Ramos (cell line): ENCODE results near the gene COL23A1.

Source experiments
- in situ Hi-C: fragments of 300-500 bp; cut with MboI; formaldehyde crosslinking; loops from one replicate; pipeline ENCODE4 v1.14.3; 2022; ENCODE audit warnings: low sequenced_read_pairs; ENCODE audit not compliant: unreplicated experiment

COL23A1 gene

DNA sequence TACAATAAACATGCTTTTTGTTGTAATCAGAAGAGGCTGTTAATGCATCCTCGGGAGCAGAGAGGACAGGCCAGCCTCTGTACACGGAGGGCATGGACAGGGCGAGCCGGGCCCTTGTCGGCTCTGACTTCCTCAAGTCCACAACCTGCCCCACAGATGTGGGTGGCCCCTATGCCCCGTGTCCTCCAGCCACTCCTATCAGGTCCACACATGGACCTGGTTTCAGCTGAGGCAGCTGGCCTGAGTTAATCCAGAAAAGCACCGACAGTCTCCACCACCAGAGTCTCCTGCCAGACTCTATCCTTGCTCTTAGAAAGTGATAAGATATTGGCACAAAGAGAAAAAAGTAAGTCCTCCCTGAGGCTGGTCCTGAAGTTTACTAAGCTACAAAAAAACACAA lies 305.2 kb downstream of the COL23A1 start:
- in situ Hi-C loops, result loop anchor here (25.0 kb wide), 1 partner anchor 552 kb away; no protein-coding TSS in a partner anchor

DNA sequence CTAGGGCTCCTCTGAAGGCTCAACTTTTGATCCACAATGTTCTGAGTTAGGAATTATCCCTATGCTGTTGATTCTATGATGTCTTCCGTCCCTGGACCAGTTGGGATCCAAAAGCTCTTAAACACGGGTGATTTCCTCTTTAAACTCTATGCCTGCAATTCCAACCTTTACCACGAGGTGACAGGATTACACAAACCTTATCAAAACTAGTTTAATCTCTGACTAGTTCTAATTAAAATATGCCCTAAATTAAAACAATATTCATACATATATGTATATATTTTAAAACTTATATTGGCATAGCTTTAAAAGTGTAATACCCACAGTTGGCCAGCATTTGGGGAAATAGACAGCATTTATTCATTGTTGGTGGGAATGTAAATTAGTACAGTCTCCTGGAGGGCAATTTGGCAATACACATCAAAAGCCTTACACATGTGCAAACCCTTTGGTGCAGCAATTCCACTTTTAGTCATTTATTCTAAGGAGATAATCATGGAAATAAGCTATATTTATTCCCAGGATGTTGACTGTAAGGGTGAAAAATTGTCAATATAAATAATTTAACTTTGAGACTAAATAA lies 306.0 kb downstream of the COL23A1 start:
- in situ Hi-C loops, result loop anchor here (25.0 kb wide), 1 partner anchor 553 kb away; no protein-coding TSS in a partner anchor

DNA sequence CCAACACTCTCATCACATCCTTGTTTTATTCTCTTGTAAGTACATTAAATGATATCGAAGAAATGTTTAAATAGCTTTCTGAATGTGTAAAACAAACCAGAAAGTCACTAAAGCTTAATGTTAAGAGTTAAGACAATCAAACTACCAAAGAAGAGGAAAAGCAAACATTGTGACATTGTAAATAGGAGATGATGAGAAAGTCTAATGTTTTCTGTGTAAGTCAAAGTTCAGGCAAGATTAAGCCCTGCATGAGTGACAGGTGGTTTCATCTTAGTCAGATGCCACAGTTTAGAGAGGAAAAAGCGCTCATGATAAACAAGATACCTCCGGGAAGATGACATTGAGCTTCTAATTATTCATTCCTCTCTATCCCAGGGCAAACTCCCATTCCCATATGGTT lies 306.7 kb downstream of the COL23A1 start:
- in situ Hi-C loops, result loop anchor here (25.0 kb wide), 1 partner anchor 554 kb away; no protein-coding TSS in a partner anchor

DNA sequence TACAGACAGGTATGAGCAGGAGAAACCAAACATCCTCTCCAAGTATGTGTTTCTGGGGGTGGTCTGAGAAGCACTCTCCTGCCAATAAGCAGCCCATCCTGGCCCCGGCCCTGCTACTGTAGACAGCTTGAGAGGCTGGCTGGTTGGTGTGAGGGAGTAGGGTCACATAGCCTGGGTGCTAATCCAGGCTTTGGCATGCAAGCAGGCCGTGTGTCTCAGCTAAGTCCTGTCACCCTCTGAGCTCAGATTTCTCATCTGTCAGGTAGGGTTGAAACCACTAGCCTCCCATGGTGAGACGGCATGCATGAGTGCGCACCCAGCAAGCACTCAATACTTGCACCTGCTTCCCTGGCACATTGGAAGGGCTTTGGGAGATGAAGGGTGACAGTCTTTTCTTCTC lies 307.8 kb downstream of the COL23A1 start:
- in situ Hi-C loops, result loop anchor here (25.0 kb wide), 1 partner anchor 555 kb away; no protein-coding TSS in a partner anchor

GRCh38 chr5:178281331-178281730 lies 308.9 kb downstream of the COL23A1 start:
- in situ Hi-C loops, result loop anchor here (25.0 kb wide), 1 partner anchor 556 kb away; no protein-coding TSS in a partner anchor

DNA sequence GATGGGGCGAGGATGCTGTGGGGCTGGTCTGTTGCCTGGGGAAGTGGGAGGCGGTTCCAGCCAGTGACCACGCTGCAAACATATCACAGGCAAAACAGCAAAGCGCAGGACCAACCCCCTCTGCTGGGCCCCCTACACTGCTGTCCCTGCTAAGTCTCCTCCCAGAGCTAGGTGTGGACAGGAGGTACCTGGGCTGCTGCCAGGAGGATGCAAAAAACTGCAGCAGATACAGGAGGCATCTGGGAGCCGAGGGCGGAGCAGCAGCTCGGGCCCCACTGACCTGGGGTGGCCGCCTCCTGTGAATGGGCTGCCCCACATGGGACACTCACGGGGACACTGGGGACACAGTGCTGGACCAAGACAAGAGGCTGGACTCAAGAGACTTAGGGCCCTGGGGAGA lies 309.6 kb downstream of the COL23A1 start:
- in situ Hi-C loops, result loop anchor here (25.0 kb wide), 1 partner anchor 557 kb away; no protein-coding TSS in a partner anchor

DNA sequence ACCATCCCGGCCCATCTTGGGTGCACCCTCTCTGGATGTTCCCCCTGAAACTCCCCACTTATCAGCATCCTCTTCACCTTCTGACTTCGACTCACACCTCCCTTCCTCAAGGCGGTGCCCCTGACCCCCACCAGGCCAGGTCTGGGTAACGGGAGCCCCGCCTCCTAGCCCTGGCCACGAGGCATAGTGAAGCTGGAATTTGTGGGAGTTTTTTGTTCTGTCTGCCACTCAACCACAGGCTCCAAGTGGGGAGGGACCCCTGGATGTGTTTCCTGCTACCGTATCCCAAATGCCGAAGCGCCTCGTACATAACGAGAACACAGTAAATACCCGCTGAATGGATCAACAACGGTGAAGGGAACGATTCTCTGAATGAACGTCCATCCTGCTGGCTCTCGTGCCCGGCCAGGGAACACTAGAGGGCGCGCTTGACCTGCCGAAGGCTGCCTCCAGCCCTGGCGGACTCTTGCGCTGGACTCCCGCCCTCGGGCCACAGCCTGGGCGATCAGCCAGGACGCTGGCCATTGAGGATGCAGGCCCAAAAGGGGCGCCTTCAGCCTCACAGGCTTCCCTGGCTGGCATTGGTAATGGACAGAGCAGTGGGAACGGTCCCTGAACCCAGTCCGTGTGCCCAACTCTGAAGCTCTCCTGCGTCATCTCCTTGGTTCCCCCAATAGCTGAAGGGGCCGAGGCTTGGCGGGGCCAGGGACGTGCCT lies 310.3 kb downstream of the COL23A1 start:
- in situ Hi-C loops, result loop anchor here (25.0 kb wide), 1 partner anchor 557 kb away; no protein-coding TSS in a partner anchor

GRCh38 chr5:178279026-178279722 lies 311.0 kb downstream of the COL23A1 start:
- in situ Hi-C loops, result loop anchor here (25.0 kb wide), 1 partner anchor 558 kb away; no protein-coding TSS in a partner anchor

DNA sequence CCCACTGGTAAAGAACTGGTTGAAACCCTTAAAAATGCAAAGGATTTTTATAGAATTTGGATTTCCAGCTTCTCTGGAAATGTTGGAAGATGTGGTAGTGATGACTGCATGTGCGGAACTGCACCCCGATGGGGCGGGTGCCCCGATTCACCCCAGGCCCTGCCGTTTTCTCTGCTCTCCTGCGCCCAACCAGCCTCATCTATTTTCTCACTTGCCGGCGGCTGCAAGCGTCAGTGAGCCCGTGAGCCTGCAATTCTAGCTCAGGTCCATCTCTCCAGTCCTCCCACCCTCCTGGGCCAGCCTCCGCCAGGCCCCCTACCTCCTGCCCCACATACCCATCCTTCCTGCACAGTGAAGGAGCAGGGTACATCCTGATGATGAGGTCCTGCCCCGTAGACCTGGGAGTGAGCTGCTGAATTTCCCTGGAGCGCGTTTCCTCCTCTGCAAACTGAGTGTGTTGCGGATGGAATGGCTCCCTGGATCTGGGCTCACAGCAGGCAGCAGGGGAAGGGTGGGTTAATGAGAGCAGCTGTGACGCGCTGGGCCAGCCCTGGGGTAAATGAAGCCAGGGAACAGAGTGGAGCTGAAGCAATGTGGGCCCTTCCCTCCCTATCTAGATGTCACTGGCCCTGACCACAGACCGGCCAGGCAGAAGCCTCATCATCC lies 311.7 kb downstream of the COL23A1 start:
- in situ Hi-C loops, result loop anchor here (25.0 kb wide), 1 partner anchor 559 kb away; no protein-coding TSS in a partner anchor

GRCh38 chr5:178277866-178278265 lies 312.3 kb downstream of the COL23A1 start:
- in situ Hi-C loops, result loop anchor here (25.0 kb wide), 1 partner anchor 559 kb away; no protein-coding TSS in a partner anchor

GRCh38 chr5:178277346-178277745 lies 312.8 kb downstream of the COL23A1 start:
- in situ Hi-C loops, result loop anchor here (25.0 kb wide), 1 partner anchor 560 kb away; no protein-coding TSS in a partner anchor

- in situ Hi-C loops, result loop anchor here (25.0 kb wide), 1 partner anchor 562 kb away; no protein-coding TSS in a partner anchor
Observed at GRCh38 chr5:178274781-178275537, 315.2 kb downstream of the COL23A1 start.

- in situ Hi-C loops, result no loop called here
Observed at GRCh38 chr5:178273665-178274541, 316.3 kb downstream of the COL23A1 start.

DNA sequence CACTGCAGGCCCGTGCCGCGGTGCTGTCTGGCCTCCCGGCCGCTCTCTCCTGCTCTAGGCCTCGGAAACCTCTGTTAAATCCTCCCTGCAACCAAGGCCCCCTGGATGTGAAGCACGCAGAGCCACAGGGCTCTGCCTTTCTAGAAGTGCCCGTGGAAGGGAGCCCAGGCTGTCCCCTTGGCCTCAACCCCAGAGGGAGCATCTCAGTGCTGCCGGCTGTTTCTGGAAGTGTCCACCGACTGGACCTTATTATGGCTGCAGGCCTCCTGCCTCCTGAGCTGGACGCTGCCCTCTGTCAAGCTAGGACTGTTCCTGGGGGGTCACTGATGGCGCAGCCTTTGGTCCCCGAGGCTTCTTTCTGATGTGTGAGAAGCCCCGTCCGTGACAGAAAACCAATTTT lies 317.2 kb downstream of the COL23A1 start:
- in situ Hi-C loops, result no loop called here

- in situ Hi-C loops, result no loop called here
Observed at GRCh38 chr5:178272591-178272990, 317.6 kb downstream of the COL23A1 start.

DNA sequence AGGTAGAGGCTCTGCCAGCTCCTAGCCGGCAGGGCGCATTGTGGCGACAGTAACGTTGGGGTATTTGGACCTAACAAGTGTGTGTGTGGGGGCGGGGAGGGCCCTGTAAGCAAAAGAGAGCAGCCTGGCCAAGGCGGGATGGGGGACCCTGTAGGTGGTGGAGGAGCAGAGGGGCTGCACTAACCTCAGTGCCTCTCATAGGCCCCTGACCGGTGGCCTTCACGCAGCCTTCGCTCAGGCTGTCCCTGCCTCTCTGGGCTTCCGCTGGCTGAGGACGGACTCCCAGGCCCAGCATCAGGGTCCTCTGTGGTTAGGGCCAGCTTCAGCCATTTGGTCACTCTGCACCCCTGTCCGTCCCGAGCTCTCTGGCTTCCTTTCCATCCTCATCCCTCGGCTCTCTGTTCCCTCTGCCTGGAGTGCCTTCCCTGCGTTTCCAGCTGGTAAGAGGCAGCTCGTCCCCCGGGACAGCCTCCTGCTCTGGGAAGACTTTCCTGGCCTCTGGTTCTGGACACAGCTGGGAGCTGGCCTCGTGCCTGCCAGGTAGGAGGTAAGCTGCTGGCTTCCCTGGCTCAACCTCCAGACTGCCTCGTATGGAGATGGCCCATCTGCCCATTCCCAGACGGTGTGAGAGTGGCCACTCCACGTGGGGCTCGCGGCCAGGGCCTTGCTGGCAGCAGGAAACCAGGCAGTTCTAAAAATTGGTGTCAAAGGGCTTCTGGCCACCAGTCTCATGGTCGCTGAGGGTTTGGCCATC lies 318.3 kb downstream of the COL23A1 start:
- in situ Hi-C loops, result no loop called here

DNA sequence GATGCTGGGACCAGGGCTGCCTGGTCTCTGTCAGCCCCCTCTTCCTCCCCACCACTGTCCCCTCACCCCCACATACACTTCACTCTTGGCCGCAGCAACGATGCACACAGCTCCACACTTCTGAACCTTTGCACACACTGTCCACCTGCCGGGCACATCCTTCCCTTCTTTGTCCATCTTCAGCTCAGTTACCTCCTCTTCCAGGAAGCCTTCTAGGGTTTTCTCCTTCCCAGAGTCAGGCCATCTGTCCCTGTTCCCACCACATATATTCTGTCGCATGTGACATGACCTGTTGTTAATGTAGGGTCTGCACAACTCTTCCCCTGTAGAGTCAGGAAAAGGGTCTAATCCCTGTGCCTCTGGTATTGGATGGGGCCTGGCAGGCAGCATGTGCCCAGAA lies 319.0 kb downstream of the COL23A1 start:
- in situ Hi-C loops, result no loop called here

DNA sequence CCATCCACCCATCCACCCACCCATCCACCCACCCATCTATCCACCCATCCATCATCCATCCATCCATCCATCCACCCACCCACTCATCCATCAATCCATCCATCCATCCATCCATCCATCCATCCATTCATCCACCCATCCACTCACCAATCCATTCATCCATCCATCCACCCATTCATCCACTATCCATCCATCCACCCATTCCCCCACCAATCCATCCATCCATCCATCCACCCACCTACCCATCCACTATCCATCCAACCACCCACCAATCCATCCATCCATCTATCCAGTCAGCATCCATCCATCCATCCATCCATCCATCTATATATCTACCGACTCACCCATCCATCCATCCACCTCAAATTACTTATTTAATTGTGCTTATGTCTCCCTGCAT lies 320.7 kb downstream of the COL23A1 start:
- in situ Hi-C loops, result no loop called here
